NOMO-1 (cell line): ENCODE measurements around the gene KCNA2.

Experiments used
- DNase-seq, 2 experiments: peaks; one replicate each; lab custom pipeline; 2025; ENCODE audit not compliant: unreplicated experiment in 2 of 2; lab: John Stamatoyannopoulos, UW

KCNA2 gene

GRCh38 chr1:110605901-110606656 lies at the start of gene KCNA2:
Gene KCNA2 (minus strand): TSS chr1:110606358. CDS start chr1:110604782, 1,576 bp downstream.
- DNase-seq: no peak

GRCh38 chr1:110650609-110651008 lies 44.5 kb upstream of the KCNA2 start:
- DNase-seq: no peak

- DNase-seq: no peak
Measured at GRCh38 chr1:110648417-110648816, 42.3 kb upstream of the KCNA2 start.

- DNase-seq: peak; percentile 46 to 71
Measured at GRCh38 chr1:110647254-110647891, 41.2 kb upstream of the KCNA2 start.

- DNase-seq: peak; percentile 76 to 94
Measured at GRCh38 chr1:110645821-110646735, 39.9 kb upstream of the KCNA2 start.

GRCh38 chr1:110645211-110645610 lies 39.1 kb upstream of the KCNA2 start:
- no peak for DNase-seq

- peak; percentile 19 to 65 for DNase-seq
Measured at GRCh38 chr1:110643879-110644472, 37.8 kb upstream of the KCNA2 start.

- no peak for DNase-seq
Measured at GRCh38 chr1:110639724-110640386, 33.7 kb upstream of the KCNA2 start.

GRCh38 chr1:110638556-110638955 lies 32.4 kb upstream of the KCNA2 start:
- DNase-seq: no peak

- no peak for DNase-seq
Measured at GRCh38 chr1:110638058-110638457, 31.9 kb upstream of the KCNA2 start.

- DNase-seq: no peak
Measured at GRCh38 chr1:110637475-110637874, 31.3 kb upstream of the KCNA2 start.

GRCh38 chr1:110636149-110636935 lies 30.2 kb upstream of the KCNA2 start:
- no peak for DNase-seq

GRCh38 chr1:110635434-110635833 lies 29.3 kb upstream of the KCNA2 start:
- DNase-seq: no peak

GRCh38 chr1:110634455-110635311 lies 28.5 kb upstream of the KCNA2 start:
- DNase-seq: peak in 1 of 2 experiments; percentile 5

- DNase-seq: no peak
Measured at GRCh38 chr1:110634086-110634454, 27.9 kb upstream of the KCNA2 start.

GRCh38 chr1:110633646-110634030 lies 27.5 kb upstream of the KCNA2 start:
- no peak for DNase-seq

- DNase-seq: no peak
Measured at GRCh38 chr1:110631836-110632620, 25.9 kb upstream of the KCNA2 start.
